ENCODE measurements around the gene MFSD6.
A peak's percentile ranks its signal among the peaks of the same experiment; 100 is the strongest.
"Not testable (repeated sequence)": the region's sequence is repeated elsewhere in the genome, so short reads cannot be mapped to it uniquely, and the experiment has no call there.

The MFSD6 gene

DNA sequence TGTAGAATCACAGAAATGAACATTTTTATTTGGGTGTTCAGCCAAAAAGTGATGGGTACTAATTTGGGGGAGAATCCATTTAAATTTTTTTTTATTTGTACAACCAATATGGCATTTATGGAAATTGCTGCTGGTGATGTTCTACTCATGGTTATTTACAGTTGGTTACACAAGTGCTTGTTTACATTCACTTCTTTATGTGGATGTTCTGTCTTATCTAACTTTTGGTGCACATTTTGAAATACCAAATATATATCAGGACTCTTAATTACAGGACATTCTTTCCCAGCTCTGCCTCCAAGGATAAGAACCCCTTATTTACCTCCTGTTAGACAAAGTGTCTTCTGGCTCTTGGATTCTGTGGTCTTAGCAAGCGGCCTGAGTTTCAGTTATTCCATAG is 91.1 kb downstream of the MFSD6 start:
- DNase-seq, result no peak

DNA sequence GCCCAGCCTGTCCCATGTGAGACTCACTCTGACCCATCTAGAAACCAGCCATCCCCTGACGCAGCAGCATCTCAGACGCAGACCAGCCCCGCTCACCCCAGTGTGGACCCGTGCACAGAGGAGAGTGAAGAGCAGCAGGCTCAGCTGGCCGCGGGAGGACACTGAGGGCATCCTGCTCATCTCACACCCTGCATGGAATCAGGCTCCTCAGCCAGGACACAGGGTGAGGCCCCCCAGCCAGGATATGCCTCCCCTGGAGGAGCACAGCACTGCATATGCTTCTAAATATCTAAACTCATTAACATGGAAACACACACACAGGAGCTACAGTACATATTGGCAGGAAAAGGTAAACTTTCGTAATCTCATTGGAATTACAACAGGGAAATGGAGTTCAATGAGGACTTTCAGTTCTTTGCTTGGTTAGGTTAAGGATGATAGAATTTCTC is 91.9 kb downstream of the MFSD6 start:
- DNase-seq, result peak in 3 of 56 donors; percentile 12 to 21 (median 15)

DNA sequence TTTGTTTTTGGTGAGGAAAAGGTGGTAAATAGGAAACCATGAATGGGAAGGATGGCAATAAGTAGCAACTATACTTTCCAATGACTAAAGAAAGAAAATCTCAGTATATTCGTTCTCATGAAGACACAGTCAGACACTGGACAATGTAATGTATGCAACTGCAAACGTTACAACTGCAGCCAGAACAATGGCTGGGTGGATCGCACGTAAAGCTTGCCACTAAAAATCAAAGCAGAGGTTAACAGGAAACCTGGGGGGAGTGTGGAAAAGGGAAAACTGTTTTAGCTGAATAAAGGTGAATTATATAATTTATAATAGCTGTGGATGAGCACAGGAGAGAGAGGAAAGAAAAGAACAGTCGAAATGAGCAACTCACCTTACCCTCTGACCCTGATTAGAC is 93.1 kb downstream of the MFSD6 start:
- DNase-seq, result no peak

DNA sequence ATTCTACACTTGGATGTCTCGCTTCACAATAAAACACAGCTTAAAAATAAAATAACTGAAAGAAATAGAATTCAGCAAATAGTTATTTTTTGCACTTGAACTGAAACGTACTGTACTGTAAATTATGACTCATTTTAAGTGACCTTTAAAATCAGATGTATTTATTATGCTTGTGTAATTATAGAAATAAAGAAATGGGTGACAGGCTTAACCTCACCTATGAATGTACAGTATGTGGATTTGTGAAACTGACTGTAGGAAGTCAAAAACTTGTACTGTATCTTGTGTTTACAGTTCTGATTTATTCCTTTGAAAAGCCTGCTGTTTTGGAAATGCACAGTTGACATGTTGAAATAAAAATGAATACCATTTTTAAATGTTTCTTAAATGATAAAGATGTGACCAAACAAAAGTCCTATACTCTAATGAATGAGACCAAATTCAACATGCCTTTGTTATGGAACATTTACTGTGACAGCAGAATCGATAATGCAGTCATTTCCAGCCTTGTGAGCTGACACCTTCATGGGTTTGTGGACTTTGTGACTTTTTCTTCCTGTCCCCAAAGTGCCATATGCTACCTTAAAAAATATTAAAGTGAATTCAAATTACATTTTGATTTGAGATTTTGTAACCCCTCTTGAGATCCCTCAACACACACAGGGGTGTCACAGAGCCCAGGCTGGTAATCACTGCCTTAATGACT is 93.7 kb downstream of the MFSD6 start:
- no peak for DNase-seq

DNA sequence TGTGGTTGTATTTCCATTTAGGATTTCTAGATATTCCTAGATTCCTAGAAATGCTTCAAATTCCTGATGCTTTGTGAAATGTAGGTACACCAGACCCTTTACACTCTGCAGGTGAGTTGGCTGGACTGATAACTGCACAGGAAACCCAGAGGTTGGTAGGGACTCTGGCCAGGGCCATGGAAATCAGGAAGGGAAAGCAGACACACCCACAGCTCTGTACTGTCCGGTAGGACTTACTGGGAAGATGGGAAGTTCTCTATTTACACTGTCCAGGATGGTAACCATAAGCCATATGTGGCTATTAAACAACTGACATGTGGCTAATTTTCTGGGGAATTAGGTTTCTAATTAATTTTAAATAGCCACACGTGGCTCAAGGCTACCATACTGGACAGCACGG is 94.9 kb downstream of the MFSD6 start:
- no peak for DNase-seq

DNA sequence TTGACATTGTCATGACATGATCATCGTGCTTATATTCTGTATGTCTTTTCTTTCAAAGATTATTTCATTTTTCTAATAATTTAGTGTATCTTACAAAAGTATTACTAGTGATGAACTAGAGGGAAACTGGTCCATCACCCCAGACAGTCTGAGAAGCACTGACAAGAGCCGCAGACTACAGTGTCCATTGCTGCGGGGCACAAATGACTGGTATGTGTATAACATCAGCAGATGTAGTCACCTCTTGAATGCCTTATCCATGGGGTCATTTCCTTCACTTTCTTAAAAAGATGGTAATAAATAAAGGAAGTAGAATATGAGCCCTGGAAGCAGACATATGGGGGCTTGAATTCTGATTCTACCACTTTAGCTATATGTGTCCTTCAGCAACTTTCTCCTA is 96.8 kb downstream of the MFSD6 start:
- DNase-seq, result no peak

DNA sequence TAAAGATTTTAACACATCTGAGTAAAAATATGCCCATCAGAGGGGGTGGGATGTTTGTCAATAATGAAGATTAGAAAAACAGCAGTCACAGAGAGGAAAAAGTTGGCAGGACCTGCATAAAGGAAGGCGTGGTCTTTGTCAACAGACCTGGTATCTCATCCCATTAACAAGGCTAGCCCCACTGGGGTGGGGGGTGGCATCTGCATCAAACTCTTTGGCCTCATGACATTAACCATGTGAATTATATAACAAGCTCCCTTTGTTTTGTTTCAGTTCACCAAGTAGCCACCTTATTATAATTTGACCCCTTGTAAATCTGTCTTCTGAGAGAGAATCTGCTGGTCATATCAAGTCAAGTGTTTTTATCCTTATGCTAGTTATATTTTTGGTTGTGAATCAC is 97.5 kb downstream of the MFSD6 start:
- no peak for DNase-seq

DNA sequence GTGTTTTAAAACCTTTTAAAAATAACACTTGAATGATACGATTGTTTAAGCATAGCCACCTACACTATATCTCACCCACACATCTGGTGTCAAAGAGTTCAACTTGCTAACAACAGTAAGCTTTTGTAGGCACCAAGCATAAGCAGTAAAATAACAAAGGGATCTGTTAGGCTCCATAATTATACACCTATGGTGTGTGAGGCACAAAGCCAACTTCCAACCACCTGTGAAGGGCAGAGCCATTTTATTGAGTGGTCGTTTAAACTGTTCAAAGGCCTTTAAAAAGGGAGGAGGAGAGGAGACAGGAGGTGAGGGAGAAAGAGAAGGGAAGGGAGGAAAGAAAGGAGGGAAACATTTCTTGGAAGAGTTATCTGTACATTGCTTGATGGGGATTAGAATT is 98.5 kb downstream of the MFSD6 start:
- no peak for DNase-seq

DNA sequence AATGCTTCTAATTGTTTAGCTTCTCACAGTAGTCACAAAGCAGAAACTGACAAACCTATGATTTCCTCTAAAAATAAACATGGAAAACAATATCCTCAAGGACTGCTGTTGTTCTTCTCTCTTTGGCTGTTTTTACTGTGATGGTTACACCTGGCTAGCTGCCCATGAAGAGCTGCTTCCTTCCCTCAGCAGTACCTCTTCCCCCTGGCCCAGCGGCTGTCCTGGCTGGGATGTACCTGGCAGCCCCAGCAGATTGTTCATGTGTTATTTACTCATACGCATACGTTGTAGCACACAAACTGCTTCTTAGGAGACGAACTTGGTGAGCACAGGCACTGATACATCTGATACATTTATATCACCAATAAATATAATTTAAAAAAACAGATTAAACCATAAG is 99.0 kb downstream of the MFSD6 start:
- DNase-seq, result no peak

DNA sequence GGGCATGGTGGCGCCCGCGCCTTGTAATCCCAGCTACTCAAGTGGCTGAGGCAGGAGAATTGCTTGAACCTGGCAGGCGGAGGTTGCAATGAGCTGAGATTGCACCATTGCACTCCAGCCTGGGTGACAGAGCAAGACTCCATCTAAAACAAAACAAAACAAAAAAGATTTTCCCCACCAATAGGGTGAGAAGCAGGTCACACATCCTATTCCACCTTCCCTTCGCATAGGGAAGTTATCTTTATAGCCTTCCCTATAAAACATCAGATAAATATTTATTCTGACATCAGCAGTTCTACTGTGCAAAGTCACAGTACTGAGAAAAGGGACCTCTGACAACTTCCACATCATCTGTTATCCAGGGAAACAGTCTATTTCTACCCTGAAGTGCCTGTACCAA is 101.7 kb downstream of the MFSD6 start:
- not testable (repeated sequence) for DNase-seq

DNA sequence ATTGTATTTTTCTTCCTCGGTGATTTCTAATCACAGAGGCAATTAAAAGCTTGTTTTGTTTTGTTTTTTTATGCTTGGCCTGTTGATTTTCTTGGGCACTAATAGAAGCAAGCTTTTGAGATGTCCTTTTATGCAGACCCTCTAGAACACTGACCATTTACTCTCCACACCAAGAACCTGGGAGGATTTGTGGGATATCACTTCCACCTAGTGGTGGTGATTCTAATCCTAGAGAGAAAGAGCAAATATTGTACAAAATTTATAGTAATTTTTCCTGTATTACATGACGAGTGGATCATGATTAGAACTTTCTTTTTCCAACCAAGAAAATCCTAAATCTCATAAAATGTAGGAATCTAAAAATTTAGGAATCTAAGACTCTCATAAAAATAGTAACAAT is 102.9 kb downstream of the MFSD6 start:
- DNase-seq, result no peak

DNA sequence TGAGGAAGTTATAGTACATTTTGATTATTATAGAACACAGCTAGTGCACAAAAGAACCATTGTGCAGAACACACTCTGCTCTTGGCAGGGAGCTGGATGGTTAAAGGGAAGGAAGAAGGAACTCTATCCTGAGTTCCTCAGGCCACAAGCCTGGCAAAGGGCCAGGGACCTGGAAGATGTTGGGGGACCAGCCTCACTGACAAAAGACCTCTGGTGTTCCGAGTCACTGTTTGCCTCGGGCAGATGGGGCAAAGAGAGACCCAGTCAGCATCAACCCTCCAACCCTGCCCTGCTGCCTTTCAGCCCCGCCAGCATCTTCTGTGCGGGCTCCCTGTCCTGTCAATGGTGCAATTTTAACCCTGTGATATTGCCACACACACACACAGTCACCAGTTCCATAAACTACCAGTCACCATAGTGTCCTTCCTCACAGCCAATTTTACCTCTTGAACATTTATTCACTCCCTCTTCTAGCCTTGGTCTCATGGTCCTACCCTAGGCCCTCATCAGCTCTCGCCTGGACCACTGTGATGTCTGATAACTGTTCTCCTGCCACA is 104.5 kb downstream of the MFSD6 start:
- peak in 1 of 56 donors; percentile 22 for DNase-seq

DNA sequence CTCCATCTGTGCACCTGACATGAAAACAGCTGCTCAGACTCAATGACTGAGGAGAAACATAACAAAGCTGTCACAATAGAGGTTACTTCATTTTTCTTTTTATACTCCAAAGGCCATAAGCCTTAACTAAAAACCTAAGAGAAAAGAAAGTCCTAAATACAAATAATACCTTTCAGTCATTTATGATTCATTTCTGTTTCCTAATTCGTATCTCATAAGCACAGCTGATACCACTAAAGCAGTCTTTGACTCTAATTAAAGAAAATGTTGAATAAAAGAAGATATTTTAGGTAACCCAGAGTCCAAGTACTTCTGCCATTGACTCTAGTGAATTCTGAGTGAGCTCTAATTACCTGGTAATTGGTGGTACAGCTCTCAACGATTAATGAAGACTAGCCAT is 105.7 kb downstream of the MFSD6 start:
- DNase-seq, result no peak

DNA sequence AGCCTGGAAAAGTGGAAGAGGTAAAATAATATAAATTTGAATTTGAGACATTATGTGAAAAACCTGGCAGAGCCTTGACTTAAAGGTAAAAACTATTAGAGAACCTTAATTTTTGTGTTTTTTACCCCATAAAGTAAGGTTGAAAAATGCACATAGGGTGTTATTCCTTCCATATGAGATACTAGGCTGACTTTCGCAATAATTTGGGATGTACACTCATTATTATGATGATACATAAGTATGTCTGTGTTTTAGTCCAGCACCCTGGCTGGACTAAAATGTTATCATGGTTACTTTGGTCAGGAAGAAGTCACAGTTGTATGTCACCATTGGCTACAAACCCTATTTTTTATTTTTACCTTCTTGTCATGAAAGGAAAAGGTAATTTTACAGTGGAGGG is 106.5 kb downstream of the MFSD6 start:
- no peak for DNase-seq

DNA sequence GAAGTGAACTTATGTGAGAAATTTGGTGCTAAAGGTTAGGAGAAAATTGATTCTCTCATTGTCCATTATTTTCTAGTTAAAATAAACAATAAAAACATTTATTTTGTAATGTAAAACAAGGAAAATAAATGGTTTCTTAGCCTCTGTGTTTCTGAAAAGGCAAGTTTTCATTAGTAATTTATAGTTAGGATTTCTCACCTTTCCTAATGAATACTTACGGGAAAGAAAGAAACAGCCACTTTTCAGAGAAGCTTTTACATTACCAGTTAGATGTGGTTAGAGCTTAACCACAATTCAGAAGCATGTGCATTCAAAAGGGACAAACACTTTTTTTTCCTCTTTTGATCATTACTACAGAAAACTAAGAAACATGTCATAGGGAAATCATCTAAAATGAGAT is 107.5 kb downstream of the MFSD6 start:
- DNase-seq, result no peak

DNA sequence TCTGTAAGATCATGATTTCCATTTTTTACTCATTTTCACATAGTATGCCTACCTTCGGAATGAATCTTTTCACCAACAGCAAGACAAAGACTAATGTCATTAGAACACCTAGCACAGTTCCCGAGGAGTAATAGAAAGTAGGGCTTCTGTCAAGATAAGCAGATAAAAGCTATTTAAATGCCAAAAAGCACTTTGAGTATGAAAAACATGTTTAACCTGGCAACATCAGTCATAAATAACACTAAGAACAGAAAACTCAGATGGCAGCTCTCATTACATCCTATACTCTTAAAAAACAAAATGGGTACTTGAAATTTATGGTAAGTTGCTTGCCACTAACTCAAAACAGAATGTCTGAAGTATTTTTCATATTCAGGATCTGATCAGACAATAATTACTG is 109.3 kb downstream of the MFSD6 start:
- no peak for DNase-seq

DNA sequence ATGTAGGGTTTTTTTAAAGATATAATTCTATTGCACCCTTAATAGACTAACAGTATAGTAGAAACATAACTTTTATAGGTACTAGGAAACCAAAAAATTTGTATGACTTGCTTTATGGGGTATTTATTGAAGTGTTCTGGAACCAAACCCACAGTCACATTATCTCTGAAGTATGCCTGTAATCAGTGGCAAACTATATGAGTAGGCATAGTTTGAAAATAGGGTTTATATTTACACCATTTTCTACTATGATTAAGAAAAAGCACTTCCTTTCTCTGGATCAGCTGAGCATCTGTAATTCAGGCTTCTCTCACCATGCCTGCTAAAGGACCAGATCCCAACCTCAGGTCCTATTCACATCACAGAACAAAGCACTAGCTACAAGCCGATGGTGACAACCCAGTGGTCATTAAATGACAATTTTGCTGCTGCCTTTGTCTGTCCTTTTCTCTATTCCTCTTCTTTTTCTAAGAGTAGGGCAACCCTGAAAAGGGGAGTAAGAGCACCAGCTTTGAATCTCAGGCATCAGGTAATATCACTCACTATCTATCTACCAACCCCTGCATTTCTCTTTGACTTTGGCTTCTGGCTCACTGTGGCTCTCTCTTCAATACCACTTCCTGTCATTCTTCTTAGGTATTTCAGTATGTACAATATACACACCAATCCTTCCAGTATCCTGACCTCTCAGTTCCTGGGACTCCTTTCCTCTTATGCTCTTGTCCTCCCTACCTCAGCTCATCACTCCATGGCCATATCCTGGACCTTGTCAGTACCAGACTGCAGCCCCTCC is 112.0 kb downstream of the MFSD6 start:
- no peak for DNase-seq

DNA sequence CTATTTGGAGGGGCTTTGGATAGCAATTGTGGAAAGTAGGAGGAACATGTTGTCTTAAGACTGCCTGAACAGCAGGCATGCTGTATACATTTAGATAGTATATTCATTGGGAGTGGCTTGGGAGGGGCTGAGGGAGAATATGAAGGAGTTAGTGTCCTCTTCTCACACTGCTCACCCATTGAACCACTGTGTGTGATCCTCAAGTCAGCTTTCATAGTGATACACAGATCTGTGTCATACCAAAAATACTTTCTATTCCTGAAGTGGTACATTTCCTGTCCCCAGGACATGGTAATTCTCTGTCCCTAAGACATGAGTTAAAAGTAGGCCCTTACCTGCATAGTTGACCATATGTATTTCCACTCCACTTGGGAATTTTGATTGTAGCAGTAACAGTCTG is 116.8 kb downstream of the MFSD6 start:
- no peak for DNase-seq

DNA sequence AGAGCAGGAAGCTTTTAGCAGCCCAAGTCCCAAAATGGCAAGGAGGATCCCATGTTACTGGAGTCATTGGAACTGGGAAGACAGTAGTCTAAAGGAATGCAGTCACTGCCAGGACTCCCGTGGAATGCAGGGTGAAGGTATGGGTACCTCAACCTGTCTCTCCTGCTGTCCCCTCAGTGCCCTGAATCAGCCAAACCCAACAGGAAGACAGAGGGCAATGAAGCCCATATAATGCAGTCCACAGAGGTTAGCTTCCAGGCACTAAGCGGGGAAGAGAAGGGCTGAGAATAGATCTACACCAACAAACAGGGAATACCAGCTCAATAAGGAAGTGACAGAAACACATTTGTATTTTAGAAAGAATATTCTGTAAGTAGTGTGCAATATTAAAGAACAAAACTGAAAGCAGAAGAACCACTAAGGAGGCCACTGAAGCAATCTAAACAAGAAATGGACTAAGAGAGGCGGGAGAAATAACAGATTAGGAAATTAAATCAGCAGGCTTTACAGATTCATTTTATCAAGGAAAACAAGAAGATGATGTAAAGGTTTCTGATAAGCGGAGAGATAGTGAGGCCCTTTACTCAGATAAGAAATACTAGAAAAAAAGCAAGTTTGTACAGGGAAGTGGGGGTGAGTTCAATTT is 118.1 kb downstream of the MFSD6 start:
- DNase-seq, result no peak

DNA sequence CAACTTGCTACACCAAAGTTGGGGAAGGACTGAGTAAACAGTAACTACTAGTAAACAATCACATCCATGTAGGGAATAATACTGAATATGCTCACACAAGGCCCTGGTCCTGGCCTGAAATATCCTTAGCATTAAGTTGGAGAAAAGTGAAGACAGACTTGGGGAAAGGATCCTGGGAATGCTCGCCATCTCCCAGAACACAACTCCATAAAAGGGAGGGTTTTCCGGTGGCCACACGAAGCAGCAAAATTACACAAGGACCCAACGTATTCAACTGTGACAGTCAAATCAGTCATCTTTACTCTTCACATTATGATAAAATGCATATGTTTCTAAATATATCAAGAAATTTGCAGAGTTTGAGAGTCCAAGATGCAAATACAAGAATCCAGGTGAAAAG is 119.1 kb downstream of the MFSD6 start:
- DNase-seq, result no peak

DNA sequence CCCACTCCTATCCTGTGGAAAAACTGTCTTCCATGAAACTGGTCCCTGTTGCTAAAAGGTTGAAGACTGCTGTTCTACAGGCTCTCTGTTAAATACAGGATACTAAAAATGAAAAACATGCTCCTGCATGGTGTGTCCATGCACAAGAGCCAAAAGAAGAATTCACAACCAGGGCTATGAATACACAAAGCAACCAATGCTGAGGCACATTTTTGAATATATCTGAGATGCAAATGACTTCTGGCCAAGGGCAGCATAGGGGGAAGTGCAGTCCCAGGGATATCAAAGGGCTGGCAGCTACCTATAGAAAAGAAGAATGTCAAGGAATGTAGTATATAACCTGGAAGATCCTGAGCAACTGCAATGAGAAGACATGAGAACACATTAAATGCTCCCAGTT is 119.8 kb downstream of the MFSD6 start:
- no peak for DNase-seq

DNA sequence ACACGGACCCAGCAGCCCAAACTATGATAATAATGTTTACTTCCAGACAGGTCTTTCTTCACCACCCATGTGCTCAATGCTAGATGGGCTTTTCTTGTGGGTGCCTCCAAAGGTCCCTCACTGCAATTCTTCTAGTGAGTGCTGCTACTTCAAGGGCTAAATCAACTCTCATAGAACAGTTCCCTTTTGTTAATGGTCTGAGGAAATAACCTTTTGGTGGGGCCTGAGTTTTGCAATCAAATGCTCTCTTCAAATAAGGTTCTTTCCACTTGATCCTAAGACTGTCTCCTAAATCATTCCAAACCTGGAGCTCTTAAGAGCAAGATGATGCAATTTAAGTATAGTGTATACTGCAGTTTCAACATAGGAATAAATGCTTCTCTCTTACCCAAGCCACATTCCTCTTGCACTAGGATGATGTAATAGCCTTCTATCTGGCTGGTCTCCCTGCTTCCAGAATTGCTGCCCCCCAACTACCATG is 120.4 kb downstream of the MFSD6 start:
- DNase-seq, result no peak
